Activated effector memory CD4-positive, alpha-beta T cell treated with anti-CD3 and anti-CD28 coated beads, Interleukin-2, amount 50 U/mL, for 16 hours (primary cell): ENCODE results near the gene NCAM1.

ENCODE experiments used
- DNase-seq: peaks from one replicate; pipeline ENCODE4 v3.0.0-alpha.2; 2020

Gene NCAM1

GRCh38 chr11:113178381-113179070 lies 217.3 kb downstream of the NCAM1 start:
- DNase-seq, result no peak

GRCh38 chr11:113179181-113179704 lies 218.0 kb downstream of the NCAM1 start:
- DNase-seq, result no peak

- no peak for DNase-seq
Measured at GRCh38 chr11:113181094-113181493, 219.9 kb downstream of the NCAM1 start.

GRCh38 chr11:113182288-113182687 lies 221.1 kb downstream of the NCAM1 start:
- no peak for DNase-seq

- DNase-seq, result no peak
Measured at GRCh38 chr11:113184498-113184897, 223.3 kb downstream of the NCAM1 start.

GRCh38 chr11:113188371-113188834 lies 227.2 kb downstream of the NCAM1 start:
- no peak for DNase-seq

GRCh38 chr11:113189909-113190667 lies 228.9 kb downstream of the NCAM1 start:
- DNase-seq, result no peak

GRCh38 chr11:113192121-113192925 lies 231.1 kb downstream of the NCAM1 start:
- DNase-seq, result no peak

GRCh38 chr11:113193016-113193415 lies 231.8 kb downstream of the NCAM1 start:
- DNase-seq, result no peak

GRCh38 chr11:113193946-113194345 lies 232.7 kb downstream of the NCAM1 start:
- DNase-seq, result no peak

GRCh38 chr11:113195728-113196127 lies 234.5 kb downstream of the NCAM1 start:
- no peak for DNase-seq

- no peak for DNase-seq
Measured at GRCh38 chr11:113197446-113197845, 236.2 kb downstream of the NCAM1 start.

- DNase-seq, result no peak
Measured at GRCh38 chr11:113198972-113199661, 237.9 kb downstream of the NCAM1 start.

GRCh38 chr11:113199866-113200265 lies 238.6 kb downstream of the NCAM1 start:
- no peak for DNase-seq

- no peak for DNase-seq
Measured at GRCh38 chr11:113201054-113201818, 240.0 kb downstream of the NCAM1 start.

GRCh38 chr11:113202431-113202830 lies 241.2 kb downstream of the NCAM1 start:
- no peak for DNase-seq

- no peak for DNase-seq
Measured at GRCh38 chr11:113203141-113203753, 242.0 kb downstream of the NCAM1 start.

- no peak for DNase-seq
Measured at GRCh38 chr11:113204280-113204679, 243.1 kb downstream of the NCAM1 start.

GRCh38 chr11:113213549-113213948 lies 252.3 kb downstream of the NCAM1 start:
- DNase-seq, result no peak

- DNase-seq, result no peak
Measured at GRCh38 chr11:113222241-113222640, 261.0 kb downstream of the NCAM1 start.

GRCh38 chr11:113234888-113235287 lies 273.7 kb downstream of the NCAM1 start:
- DNase-seq, result no peak
